GM19397 (cell line): ENCODE results near the gene SPDL1.
"Not testable (repeated sequence)": the region's sequence is repeated elsewhere in the genome, so short reads cannot be mapped to it uniquely, and the experiment has no call there.

ENCODE experiments used
- ATAC-seq: cut with Tn5 transposase; IDR thresholded peaks from one replicate; pipeline ENCODE4 v1.9.1; 2021; ENCODE audit warnings: mild to moderate bottlenecking, moderate library complexity; ENCODE audit not compliant: unreplicated experiment

SPDL1 gene

GRCh38 chr5:169571355-169571754 lies 12.2 kb upstream of the SPDL1 start:
- no peak for ATAC-seq

- ATAC-seq: no peak
These were observed 9.4 kb upstream of the SPDL1 start for GRCh38 chr5:169574134-169574646.

- ATAC-seq: no peak
These were observed 7.4 kb upstream of the SPDL1 start for GRCh38 chr5:169576181-169576598.

- ATAC-seq: no peak
These were observed 5.6 kb upstream of the SPDL1 start for GRCh38 chr5:169577951-169578350.

GRCh38 chr5:169580964-169581363 lies 2.6 kb upstream of the SPDL1 start:
- ATAC-seq: no peak

GRCh38 chr5:169581580-169582227 lies 1.9 kb upstream of the SPDL1 start:
- ATAC-seq: no peak

- peak; percentile 28 for ATAC-seq
These were observed 511 bp upstream of the SPDL1 start for GRCh38 chr5:169583101-169583423.

GRCh38 chr5:169584998-169585451 lies 1.5 kb downstream of the SPDL1 start:
- ATAC-seq: no peak

- no peak for ATAC-seq
These were observed 7.0 kb downstream of the SPDL1 start for GRCh38 chr5:169590602-169591001.

- ATAC-seq: no peak
These were observed 8.1 kb downstream of the SPDL1 start for GRCh38 chr5:169591636-169592035.

- no peak for ATAC-seq
These were observed 9.5 kb downstream of the SPDL1 start for GRCh38 chr5:169592937-169593650.

GRCh38 chr5:169595172-169595820 lies 11.7 kb downstream of the SPDL1 start:
- no peak for ATAC-seq

- ATAC-seq: no peak
These were observed 15.9 kb downstream of the SPDL1 start for GRCh38 chr5:169599451-169599850.

GRCh38 chr5:169602535-169602934 lies 19.0 kb downstream of the SPDL1 start:
- no peak for ATAC-seq

- ATAC-seq: no peak
These were observed 22.7 kb downstream of the SPDL1 start for GRCh38 chr5:169606279-169606678.

GRCh38 chr5:169607882-169608281 lies 24.3 kb downstream of the SPDL1 start:
- ATAC-seq: no peak

- no peak for ATAC-seq
These were observed 26.1 kb downstream of the SPDL1 start for GRCh38 chr5:169609716-169610115.

- no peak for ATAC-seq
These were observed 27.0 kb downstream of the SPDL1 start for GRCh38 chr5:169610606-169611005.

GRCh38 chr5:169615561-169615960 lies 32.0 kb downstream of the SPDL1 start:
- ATAC-seq: no peak

GRCh38 chr5:169624307-169624706 lies 40.7 kb downstream of the SPDL1 start:
- not testable (repeated sequence) for ATAC-seq

GRCh38 chr5:169626779-169627178 lies 43.2 kb downstream of the SPDL1 start:
- no peak for ATAC-seq

GRCh38 chr5:169627551-169627950 lies 44.0 kb downstream of the SPDL1 start:
- no peak for ATAC-seq
